HepG2 (cell line): ENCODE measurements around the gene SCRG1. TPM values are rescaled to one million over a fixed set of nuclear protein-coding genes. Genes with fewer than 3 reads are reported as not detected.

ENCODE experiments used
- CHCHD3 ChIP-seq: sonication (generic); formaldehyde crosslinking; IDR thresholded peaks from 2 replicates; pipeline ENCODE4 v1.8.0; 2022; ENCODE audit warnings: mild to moderate bottlenecking, missing genetic modification reagents, moderate library complexity
- EEA1 ChIP-seq: sonication (generic); formaldehyde crosslinking; IDR thresholded peaks from 2 replicates; pipeline ENCODE4 v1.5.1; 2020; ENCODE audit warnings: mild to moderate bottlenecking, missing genetic modification reagents, borderline replicate concordance
- FLYWCH1 ChIP-seq: sonication (generic); formaldehyde crosslinking; IDR thresholded peaks from 2 replicates; pipeline ENCODE4 v1.8.1; 2023; ENCODE audit warnings: mild to moderate bottlenecking, missing genetic modification reagents
- KLF12 ChIP-seq: sonication (generic); formaldehyde crosslinking; IDR thresholded peaks from 2 replicates; pipeline ENCODE4 v1.4.0; 2020; ENCODE audit warnings: missing genetic modification reagents, borderline replicate concordance
- NFKBIZ ChIP-seq: IDR thresholded peaks from 2 replicates; pipeline ENCODE4 v1.6.1; 2018; ENCODE audit warnings: missing genetic modification reagents, missing compliant biosample characterization
- NRL ChIP-seq: sonication (generic); formaldehyde crosslinking; IDR thresholded peaks from 2 replicates; pipeline ENCODE4 v1.5.0; 2020; ENCODE audit warnings: missing genetic modification reagents, mild to moderate bottlenecking, moderate library complexity, borderline replicate concordance
- RBM39 ChIP-seq: fragments of 200-400 bp; formaldehyde crosslinking; IDR thresholded peaks from one replicate; pipeline ENCODE4 v1.6.1; 2018; ENCODE audit warnings: antibody characterized with exemption, mild to moderate bottlenecking, low read depth, low read length; ENCODE audit not compliant: poor library complexity, severe bottlenecking
- SRY ChIP-seq: sonication (generic); formaldehyde crosslinking; IDR thresholded peaks from 2 replicates; pipeline ENCODE4 v1.8.0; 2022; ENCODE audit warnings: mild to moderate bottlenecking, missing genetic modification reagents
- TCF7 ChIP-seq: sonication (generic); IDR thresholded peaks from 2 replicates; pipeline ENCODE4 v1.6.1; 2016; ENCODE audit warnings: antibody characterized with exemption, low read depth
- THAP11 ChIP-seq: IDR thresholded peaks from 2 replicates; pipeline ENCODE4 v1.6.1; 2016; ENCODE audit warnings: missing biosample characterization, missing genetic modification reagents
- ZNF138 ChIP-seq: sonication (generic); formaldehyde crosslinking; IDR thresholded peaks from 2 replicates; pipeline ENCODE4 v1.5.0; 2020; ENCODE audit warnings: mild to moderate bottlenecking, low read depth, missing genetic modification reagents
- ZNF282 ChIP-seq: fragments of 450-650 bp; IDR thresholded peaks from 2 replicates; pipeline ENCODE4 v1.6.1; 2018; ENCODE audit not compliant: partially characterized antibody
- polyA plus RNA-seq, 8 experiments: library from polyadenylated mRNA; depleted of rRNA in 3 of 8; stranded (reverse) in 7 of 8; unstranded in 1 of 8; fragments of >200 nt; fragmentation: Illumina TruSeq in 4 of 8; extraction: Trizol in 4 of 8; gene quantifications; 2 replicates each; pipeline versions ENCODE4 v1.2.1 to v1.2.3, GENCODE V29; 2011 to 2016; ENCODE audit warnings: low read depth in 4 of 8, missing spikeins in 1 of 8, mixed read lengths in 1 of 8; ENCODE audit not compliant: insufficient read depth in 1 of 8
- total RNA-seq, 5 experiments: library from RNA; depleted of rRNA; stranded (reverse); fragments of >200 nt; fragmentation: Illumina TruSeq; extraction: Trizol; gene quantifications; 2 replicates each; pipeline ENCODE4 v1.2.3, GENCODE V29; 2016; ENCODE audit warnings: low read depth in 1 of 5
- TF ChIP-seq, protein P1 (sequence below): sonication (generic); formaldehyde crosslinking; IDR thresholded peaks from 2 replicates; pipeline ENCODE4 v1.5.1; 2020; ENCODE audit warnings: mild to moderate bottlenecking, missing genetic modification reagents, borderline replicate concordance
- TF ChIP-seq, protein P2 (sequence below): sonication (generic); formaldehyde crosslinking; IDR thresholded peaks from 2 replicates; pipeline ENCODE4 v1.4.0; 2020; ENCODE audit warnings: missing genetic modification reagents
- TF ChIP-seq, protein P3 (sequence below): sonication (generic); formaldehyde crosslinking; IDR thresholded peaks from 2 replicates; pipeline ENCODE4 v1.5.0; 2020; ENCODE audit warnings: mild to moderate bottlenecking, missing genetic modification reagents

The SCRG1 gene
- total and polyA plus RNA-seq, 2 of the 13 experiments (the other 11 are each of a cell fraction or from before 2014, with no cell fraction given): not detected

DNA sequence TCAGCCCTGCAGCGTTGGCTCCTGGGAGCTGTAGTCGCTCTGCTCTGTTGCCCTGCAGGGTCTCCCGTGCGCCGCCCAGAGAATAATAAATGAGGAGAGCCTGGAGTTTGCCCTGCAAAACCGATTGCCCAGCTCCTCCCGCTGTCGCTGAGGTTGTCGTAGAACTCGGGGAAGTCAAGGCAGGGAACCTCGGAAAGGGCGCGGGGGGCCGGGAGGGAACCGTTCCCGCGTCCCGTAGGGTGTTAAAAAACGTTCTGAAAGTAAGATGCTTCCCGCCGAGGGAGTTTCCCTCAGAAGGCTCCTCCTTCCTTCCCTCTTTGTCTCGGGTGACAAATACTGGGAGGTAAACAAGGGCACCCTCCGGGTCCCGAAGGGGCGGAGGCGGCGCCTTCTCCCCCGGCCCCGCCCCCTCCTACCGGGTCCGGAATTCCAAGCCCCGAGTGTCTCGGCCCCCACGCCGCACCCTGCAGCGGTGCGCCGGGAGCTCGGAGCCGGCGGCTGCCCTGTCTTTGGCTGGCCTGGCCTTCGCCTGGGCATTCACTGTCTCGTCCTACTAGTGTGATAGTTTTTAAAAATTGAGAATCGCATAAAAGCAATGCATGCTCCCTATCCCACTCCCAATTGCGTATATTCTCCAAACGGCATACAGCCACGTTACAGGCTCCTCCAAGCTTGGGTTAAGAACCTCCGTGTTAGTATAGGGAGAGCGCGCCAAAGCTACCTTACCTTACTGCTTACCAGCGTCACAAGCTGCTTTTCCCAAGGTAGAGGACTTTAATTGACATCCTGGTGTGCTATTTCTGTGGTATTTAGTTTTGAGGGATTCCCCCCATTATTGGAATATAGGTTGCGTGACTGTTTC is 63.8 kb downstream of the SCRG1 start (continued):
- no peak for TF ChIP-seq RBM39
- TF ChIP-seq NFKBIZ (CRISPR knock-in tag): no peak; the same call in 1 of the 2 replicates
- TF ChIP-seq SRY (CRISPR knock-in tag): 0 out of 2 replicates have a peak, but pooled peaks have one; percentile 45
- TF ChIP-seq, protein P1, sequence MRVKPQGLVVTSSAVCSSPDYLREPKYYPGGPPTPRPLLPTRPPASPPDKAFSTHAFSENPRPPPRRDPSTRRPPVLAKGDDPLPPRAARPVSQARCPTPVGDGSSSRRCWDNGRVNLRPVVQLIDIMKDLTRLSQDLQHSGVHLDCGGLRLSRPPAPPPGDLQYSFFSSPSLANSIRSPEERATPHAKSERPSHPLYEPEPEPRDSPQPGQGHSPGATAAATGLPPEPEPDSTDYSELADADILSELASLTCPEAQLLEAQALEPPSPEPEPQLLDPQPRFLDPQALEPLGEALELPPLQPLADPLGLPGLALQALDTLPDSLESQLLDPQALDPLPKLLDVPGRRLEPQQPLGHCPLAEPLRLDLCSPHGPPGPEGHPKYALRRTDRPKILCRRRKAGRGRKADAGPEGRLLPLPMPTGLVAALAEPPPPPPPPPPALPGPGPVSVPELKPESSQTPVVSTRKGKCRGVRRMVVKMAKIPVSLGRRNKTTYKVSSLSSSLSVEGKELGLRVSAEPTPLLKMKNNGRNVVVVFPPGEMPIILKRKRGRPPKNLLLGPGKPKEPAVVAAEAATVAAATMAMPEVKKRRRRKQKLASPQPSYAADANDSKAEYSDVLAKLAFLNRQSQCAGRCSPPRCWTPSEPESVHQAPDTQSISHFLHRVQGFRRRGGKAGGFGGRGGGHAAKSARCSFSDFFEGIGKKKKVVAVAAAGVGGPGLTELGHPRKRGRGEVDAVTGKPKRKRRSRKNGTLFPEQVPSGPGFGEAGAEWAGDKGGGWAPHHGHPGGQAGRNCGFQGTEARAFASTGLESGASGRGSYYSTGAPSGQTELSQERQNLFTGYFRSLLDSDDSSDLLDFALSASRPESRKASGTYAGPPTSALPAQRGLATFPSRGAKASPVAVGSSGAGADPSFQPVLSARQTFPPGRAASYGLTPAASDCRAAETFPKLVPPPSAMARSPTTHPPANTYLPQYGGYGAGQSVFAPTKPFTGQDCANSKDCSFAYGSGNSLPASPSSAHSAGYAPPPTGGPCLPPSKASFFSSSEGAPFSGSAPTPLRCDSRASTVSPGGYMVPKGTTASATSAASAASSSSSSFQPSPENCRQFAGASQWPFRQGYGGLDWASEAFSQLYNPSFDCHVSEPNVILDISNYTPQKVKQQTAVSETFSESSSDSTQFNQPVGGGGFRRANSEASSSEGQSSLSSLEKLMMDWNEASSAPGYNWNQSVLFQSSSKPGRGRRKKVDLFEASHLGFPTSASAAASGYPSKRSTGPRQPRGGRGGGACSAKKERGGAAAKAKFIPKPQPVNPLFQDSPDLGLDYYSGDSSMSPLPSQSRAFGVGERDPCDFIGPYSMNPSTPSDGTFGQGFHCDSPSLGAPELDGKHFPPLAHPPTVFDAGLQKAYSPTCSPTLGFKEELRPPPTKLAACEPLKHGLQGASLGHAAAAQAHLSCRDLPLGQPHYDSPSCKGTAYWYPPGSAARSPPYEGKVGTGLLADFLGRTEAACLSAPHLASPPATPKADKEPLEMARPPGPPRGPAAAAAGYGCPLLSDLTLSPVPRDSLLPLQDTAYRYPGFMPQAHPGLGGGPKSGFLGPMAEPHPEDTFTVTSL (CRISPR knock-in tag): no peak
- TF ChIP-seq ZNF138 (CRISPR knock-in tag): no peak
- TF ChIP-seq, protein P2, sequence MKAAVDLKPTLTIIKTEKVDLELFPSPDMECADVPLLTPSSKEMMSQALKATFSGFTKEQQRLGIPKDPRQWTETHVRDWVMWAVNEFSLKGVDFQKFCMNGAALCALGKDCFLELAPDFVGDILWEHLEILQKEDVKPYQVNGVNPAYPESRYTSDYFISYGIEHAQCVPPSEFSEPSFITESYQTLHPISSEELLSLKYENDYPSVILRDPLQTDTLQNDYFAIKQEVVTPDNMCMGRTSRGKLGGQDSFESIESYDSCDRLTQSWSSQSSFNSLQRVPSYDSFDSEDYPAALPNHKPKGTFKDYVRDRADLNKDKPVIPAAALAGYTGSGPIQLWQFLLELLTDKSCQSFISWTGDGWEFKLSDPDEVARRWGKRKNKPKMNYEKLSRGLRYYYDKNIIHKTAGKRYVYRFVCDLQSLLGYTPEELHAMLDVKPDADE (CRISPR knock-in tag): no peak
- TF ChIP-seq FLYWCH1: 0 out of 2 replicates have a peak, but pooled peaks have one; percentile 20
- TF ChIP-seq KLF12: peak; percentile 41; the same call in 1 of the 2 replicates
- 0 out of 2 replicates have a peak, but pooled peaks have one; percentile 10 for TF ChIP-seq THAP11 (CRISPR knock-in tag)
- no peak for TF ChIP-seq CHCHD3 (CRISPR knock-in tag)
- TF ChIP-seq ZNF282: no peak
- no peak for TF ChIP-seq EEA1 (CRISPR knock-in tag)
- TF ChIP-seq TCF7: no peak
- no peak for TF ChIP-seq NRL (CRISPR knock-in tag)
- TF ChIP-seq, protein P3, sequence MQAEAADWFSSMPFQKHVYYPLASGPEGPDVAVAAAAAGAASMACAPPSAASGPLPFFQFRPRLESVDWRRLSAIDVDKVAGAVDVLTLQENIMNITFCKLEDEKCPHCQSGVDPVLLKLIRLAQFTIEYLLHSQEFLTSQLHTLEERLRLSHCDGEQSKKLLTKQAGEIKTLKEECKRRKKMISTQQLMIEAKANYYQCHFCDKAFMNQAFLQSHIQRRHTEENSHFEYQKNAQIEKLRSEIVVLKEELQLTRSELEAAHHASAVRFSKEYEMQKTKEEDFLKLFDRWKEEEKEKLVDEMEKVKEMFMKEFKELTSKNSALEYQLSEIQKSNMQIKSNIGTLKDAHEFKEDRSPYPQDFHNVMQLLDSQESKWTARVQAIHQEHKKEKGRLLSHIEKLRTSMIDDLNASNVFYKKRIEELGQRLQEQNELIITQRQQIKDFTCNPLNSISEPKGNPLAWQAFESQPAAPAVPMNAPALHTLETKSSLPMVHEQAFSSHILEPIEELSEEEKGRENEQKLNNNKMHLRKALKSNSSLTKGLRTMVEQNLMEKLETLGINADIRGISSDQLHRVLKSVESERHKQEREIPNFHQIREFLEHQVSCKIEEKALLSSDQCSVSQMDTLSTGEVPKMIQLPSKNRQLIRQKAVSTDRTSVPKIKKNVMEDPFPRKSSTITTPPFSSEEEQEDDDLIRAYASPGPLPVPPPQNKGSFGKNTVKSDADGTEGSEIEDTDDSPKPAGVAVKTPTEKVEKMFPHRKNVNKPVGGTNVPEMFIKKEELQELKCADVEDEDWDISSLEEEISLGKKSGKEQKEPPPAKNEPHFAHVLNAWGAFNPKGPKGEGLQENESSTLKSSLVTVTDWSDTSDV: no peak
